GM19438 (cell line): Measurements from ENCODE around the gene PNCK.

Source experiments
- ATAC-seq: cut with Tn5 transposase; IDR thresholded peaks from one replicate; pipeline ENCODE4 v1.9.1; 2021; ENCODE audit warnings: low read depth; ENCODE audit not compliant: unreplicated experiment

Gene PNCK

DNA sequence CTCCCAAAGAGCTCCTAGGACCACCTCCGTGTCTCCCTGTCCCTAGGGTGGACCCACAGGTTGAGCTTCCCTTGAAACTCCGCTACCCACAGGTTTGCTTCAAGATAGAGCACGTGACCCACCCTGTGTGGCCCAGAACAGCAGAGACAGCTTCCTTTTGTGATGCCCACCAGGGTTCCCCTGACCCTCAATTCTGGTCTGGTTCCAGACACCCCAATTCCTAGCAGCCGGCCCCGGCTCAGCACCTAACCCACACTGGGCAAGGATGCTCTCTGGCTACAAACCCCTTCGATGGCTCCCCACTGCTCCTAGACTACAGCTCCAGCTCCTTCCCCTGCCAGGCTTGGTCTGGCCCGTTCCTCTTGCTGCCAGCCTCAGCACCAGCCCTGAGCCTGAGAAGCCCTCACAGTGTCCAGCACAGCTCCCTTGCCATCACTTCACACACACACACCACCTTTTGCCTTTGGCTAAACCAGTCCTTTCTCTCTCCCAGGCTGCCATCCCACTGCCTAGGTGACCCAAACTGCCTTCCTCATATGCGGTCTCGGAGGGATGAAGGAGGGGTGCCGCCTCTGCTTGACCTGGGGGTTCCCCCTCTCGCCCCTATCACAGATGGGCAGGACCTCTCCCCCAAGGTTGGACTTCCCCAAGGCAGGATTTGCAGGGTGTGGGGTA, 6.2 kb downstream of the PNCK start:
- no peak for ATAC-seq

- ATAC-seq = no peak
These were observed 7.8 kb downstream of the PNCK start for GRCh38 chrX:153665726-153666306.

DNA sequence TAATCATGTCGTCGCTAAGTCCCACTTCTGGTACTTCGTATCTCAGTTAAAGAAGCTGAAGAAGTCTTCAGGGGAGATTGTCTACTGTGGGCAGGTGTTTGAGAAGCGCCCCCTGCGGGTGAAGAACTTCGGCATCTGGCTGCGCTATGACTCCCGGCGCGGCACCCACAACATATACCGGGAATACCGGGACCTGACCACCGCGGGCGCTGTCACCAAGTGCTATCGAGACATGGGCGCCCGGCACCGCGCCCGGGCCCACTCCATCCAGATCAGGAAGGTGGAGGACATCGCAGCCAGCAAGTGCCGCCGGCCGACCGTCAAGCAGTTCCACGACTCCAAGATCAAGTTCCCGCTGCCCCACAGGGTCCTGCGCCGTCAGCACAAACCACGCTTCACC, 11.3 kb downstream of the PNCK start:
- no peak for ATAC-seq

- no peak for ATAC-seq
These were observed 14.3 kb downstream of the PNCK start for GRCh38 chrX:153659268-153659667.

GRCh38 chrX:153657161-153657560, 16.5 kb downstream of the PNCK start:
- no peak for ATAC-seq

- no peak for ATAC-seq
These were observed 20.1 kb downstream of the PNCK start for GRCh38 chrX:153653556-153653955.

DNA sequence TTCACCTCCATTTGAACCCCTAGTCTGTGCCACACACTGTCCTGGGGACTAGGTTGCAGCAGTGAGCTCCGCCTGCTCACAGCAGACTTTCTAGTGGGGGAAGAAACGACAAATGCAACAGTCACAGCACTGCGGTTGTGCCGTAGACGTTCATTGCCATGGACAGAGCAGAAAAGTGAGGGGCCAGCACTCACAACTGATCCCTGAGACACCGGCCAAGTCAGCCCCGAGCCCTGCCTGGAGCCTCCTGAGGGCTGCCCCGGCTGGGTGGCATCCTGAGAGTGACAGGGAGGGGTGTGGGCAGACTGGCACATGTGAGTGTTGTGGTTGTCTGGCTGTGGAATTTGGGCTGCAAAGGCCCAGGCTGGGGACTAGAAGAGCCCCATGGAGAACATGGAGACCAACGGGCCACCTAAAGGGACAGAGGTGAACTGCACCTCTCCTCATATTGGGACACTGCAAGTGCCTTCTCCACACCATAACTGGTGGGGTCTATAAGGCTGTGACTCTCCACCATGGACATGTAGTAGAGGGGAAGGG, 22.0 kb downstream of the PNCK start:
- ATAC-seq = no peak

- ATAC-seq = no peak
These were observed 22.7 kb downstream of the PNCK start for GRCh38 chrX:153650959-153651358.

GRCh38 chrX:153649915-153650782, 23.5 kb downstream of the PNCK start:
- no peak for ATAC-seq

- ATAC-seq = no peak
These were observed 24.3 kb downstream of the PNCK start for GRCh38 chrX:153649178-153649914.

DNA sequence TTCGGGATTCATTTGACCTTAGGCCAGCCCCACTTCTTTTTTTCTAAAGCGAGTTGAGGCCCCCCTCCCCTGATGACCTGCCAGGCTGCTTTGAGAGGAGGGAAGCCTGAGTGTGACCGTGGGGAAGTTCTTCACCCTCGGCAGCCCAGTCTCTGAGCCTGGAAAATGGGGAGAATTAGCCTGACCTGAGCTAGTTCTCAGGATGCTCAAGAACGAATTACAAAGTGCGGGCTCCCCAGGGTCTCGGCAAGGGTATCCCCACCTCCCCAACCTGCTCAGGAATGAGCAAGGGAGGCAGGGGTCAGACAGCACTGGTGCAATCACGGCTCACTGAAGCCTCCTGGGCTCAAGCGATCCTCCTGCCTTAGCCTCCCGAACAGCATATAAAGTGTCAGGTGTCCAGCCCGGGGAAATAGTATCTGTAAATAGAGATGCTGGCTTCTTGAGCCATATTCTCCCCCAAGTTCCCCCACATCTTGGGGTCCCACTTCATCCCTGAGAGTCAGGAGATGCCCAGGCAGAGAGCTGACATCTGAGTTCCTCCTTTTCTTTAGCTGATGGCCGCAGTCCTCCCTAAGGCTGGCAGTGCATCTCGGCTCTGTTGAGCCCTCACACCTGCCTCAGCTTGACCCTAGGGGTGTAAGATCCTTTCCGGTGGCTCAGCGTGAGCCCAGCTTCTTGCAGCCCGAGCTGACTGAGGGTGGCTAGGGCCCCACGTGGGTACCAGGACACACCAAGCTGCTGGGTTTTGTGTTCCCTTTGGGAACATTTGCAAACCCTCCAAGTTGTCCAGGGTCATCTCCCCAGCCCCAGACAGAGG, 25.0 kb downstream of the PNCK start:
- no peak for ATAC-seq

DNA sequence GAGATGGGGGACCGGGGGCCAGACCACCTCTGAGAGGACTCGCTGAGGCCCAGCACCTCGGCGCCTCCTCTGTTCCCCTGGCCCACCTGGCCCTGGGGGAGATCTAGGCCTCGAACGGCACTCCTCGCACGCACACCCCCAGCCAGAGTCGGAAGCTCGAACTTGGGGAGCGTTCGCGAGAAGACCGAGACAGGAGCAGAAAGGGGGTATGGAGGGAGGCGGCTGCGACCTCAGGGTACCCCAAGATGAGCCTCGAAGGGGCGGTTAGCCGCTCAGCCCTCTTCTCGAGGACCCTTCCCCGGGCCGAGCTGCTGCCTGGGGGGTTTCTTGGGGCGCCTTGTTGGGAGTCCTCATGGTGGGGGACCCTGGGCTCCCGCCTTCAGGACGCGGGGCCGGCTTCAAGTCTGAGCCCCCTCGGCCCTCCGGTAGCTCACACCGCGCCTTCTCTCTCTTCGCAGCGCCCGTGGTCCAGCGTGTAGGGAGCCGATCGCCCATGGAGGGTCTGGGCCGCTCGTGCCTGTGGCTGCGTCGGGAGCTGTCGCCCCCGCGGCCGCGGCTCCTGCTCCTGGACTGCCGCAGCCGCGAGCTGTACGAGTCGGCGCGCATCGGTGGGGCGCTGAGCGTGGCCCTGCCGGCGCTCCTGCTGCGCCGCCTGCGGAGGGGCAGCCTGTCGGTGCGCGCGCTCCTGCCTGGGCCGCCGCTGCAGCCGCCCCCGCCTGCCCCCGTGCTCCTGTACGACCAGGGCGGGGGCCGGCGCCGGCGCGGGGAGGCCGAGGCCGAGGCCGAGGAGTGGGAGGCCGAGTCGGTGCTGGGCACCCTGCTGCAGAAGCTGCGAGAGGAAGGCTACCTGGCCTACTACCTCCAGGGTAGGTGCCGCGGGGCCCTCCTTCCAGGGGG, 25.9 kb downstream of the PNCK start:
- no peak for ATAC-seq

GRCh38 chrX:153646620-153647373, 26.8 kb downstream of the PNCK start, which contains the start of gene DUSP9:
TSS of gene DUSP9 (plus strand) at chrX:153647203. CDS start at chrX:153647954, 751 bp downstream.
- ATAC-seq = no peak

DNA sequence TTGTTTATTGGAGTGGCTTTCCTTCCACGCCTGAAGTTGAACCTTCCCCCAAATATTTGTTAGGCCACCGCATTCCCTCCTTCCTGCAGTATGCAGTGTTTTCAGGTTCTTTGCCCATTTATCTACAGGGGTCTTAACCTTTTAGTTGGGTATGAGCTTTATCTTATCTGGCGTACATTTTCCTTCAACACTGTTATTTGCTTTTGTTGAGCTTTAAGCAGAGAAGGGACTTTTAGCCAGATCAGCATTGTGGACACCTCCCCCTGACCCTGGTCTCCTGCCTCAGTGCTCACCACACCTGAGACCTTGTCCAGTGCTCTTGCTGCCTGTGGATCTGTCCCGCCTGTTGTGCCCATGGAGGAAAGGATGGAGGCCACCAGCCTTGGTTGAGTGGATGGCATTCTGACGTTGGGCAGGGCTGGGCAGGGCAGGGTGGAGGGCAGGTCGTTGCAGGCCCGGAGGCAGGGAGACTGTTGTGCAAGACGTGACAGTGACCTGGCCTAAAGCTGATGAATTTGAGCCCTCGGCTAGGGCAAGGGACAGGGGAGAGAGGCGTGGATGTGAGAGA, 27.6 kb downstream of the PNCK start:
- no peak for ATAC-seq

GRCh38 chrX:153645151-153645550, 28.5 kb downstream of the PNCK start:
- no peak for ATAC-seq

GRCh38 chrX:153644356-153645125, 29.1 kb downstream of the PNCK start:
- ATAC-seq = no peak
